HG03439 (cell line): Measurements from ENCODE around the gene KLHL21.
A peak's percentile ranks its signal among the peaks of the same experiment; 100 is the strongest.
"Not testable (repeated sequence)": the region's sequence is repeated elsewhere in the genome, so short reads cannot be mapped to it uniquely, and the experiment has no call there.

Source experiments
- ATAC-seq: cut with Tn5 transposase; IDR thresholded peaks from one replicate; pipeline ENCODE4 v1.9.1; 2021; ENCODE audit warnings: mild to moderate bottlenecking, moderate library complexity; ENCODE audit not compliant: unreplicated experiment

The KLHL21 gene

DNA sequence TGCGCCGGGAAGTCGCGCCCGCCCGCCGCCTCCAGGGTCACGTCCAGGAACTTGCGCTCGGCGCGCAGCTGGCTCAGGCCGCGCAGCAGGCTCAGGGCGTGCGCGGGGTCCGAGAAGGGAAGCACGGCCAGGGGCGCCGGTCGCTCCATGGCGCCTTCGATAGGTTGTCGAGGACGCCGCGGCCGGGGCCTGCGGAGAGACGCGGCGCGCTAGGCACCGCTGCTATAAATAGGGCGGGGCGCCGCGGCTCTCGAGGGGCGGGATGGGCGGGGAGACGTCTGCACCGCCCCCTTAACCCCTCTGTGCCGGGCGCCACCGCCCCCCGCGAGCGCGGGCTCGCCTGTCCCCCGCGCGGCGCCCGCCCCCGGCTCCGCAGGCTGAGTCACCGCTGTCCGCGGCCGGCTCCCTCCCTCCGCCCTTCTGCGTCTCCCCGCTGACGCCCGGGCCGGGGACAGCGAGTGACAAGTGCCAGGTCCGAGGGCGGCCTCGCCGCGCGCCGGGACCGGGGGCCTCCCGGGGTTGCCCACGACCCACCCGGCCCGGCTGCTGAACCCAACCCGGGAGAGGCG is at the start of gene KLHL21:
Gene KLHL21, minus strand, starts transcription at position 201 of the 569 bp plus-strand sequence. Its CDS starts 52 bp downstream, at position 149.
- ATAC-seq, result peak; percentile 52

DNA sequence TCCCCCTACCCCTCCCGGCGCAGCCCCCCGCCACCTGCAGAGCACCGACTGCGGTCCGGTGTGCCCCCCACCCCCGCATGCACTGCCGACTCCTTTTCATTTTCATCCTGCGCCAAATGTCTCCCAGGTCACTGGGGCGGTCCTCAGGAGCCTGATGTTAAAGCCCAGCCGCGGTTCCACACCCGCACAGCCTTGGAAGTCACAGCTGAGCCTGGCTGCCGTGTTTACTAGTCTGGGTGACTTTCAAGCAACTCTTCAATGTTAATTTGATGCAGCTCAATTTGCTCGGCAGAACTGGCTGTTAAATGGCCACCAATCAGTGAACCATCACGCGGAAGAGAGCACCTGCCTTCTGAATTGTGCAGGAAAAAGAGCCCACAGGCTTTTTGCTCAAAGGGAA is 49.2 kb upstream of the KLHL21 start:
- ATAC-seq, result no peak

- ATAC-seq, result no peak
Measured at GRCh38 chr1:6648556-6648955, 45.9 kb upstream of the KLHL21 start.

DNA sequence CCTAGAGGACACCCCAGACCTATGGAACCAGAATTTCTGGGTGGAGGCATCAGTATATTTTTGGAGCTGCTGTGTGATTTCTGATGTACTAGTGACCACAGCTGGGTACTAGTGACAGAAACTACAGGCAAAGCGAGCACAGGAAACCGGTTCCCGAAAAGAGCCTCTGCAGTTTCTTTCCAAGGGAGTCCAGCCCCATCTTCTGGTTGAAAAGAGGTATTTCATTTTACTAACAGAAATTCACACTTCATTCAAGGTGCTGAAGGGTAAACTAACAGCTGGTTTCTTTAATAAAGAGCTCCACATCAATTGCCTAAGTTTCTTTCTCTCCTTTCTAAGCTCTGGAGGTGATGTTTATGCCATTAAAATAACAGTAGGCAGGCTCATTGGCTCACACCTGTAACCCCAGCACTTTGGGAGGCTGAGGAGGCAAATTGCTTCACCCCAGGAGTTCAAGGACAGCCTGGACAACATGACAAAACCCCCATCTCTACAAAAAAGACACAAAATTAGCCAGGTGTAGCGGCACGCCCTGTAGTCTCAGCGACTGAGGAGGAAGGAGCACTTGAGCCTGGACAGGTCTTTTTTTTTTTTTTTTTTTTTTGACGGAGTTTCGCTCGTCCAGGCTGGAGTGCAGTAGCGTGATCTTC is 44.0 kb upstream of the KLHL21 start:
- ATAC-seq, result no peak

DNA sequence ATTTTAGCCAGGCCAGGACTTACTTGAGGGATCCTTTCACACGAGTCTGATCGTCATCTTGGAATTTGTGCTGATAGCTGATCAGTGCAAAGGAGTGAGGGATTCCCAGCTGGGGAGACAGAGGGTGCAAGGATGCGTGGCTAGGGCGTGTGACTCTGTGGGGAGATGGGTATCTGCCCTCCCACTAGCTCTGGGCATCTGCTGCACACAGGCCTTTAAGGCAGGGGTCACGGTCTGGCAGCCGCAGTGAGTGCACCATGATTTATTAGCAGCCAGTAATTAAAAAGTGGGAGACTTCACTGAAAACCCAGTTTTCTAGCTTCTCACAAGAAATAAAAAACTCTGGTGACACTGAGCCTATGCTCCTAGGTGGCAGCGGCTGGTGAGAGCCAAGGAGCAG is 42.3 kb upstream of the KLHL21 start:
- no peak for ATAC-seq

GRCh38 chr1:6640867-6641266 is 38.2 kb upstream of the KLHL21 start:
- not testable (repeated sequence) for ATAC-seq

- ATAC-seq, result no peak
Measured at GRCh38 chr1:6638226-6638625, 35.6 kb upstream of the KLHL21 start.

DNA sequence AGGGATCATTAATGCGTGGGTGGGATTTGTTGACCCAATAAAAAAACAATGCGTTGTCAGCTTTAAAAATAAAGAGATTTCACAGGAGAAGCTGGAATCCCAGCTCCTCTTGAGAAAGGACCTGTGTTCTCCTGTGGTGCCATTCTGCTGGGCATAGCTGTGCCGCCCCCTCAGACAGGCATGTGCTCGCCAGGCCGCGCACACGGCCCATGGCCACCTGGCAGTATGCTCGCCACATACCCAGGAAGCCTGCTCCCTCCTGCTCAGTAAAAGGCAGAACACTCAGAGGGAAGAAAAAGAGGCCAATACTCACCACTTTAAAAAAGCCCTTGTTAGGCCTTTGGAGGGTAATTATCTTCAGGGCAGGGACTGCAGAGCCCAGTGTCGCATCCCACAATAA is 35.1 kb upstream of the KLHL21 start:
- ATAC-seq, result no peak

DNA sequence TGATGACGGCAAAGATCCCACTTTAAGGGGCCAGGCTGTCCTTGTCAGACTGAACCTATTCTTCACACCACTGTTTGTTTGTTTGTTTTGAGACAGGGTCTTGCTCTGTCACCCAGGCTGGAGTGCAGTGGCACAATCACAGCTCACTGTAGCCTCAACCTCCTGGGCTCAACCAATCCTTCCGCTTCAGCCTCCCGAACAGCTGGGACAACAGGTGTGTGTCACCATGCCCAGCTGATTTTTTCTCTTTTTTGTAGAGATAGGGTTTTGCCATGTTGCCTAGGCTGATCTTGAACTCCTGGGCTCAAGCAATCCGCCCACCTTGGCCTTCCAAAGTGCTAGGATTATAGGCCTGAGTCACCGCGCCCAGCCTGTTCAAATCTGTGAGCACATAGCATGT is 34.1 kb upstream of the KLHL21 start:
- ATAC-seq, result not testable (repeated sequence)

DNA sequence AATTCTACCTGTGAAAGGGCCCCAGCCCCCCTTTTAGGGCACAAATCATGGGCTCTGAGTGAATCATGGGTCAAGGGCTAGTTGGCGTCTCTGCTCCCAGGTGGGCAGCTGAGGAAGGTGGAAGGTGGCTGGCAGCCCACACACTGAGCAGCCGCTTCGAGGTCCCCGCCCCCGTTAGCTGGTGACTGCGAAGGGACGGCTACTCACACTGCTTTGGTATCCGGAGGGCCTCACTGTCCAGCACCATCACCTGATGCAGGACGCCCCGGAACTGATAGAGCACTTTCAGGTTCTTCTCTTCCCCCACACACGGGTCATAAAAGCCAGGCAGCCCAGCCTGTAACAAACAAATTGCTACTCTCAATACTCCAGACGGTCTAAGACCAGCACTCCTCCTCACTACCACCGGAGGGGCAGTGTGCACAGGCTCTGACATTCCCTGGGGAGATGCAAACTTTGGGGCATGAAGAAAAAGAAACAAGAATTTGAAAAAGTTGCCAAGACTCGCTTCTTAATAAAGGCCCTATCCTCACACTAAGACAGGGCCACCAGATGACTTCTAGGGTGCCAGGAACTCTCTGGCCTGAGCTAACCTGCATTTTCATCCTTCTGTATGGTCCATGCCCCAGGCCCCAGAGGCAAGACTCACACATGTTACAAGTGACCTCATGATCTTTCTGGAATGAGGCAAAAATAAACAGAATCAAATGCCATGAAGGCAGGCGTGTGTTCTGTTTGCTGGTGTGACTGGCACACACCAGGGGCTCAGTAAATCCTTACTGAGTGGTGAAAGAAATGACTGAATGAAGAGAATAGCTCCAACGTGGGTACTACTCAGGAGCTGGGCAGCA is 33.5 kb upstream of the KLHL21 start:
- no peak for ATAC-seq

DNA sequence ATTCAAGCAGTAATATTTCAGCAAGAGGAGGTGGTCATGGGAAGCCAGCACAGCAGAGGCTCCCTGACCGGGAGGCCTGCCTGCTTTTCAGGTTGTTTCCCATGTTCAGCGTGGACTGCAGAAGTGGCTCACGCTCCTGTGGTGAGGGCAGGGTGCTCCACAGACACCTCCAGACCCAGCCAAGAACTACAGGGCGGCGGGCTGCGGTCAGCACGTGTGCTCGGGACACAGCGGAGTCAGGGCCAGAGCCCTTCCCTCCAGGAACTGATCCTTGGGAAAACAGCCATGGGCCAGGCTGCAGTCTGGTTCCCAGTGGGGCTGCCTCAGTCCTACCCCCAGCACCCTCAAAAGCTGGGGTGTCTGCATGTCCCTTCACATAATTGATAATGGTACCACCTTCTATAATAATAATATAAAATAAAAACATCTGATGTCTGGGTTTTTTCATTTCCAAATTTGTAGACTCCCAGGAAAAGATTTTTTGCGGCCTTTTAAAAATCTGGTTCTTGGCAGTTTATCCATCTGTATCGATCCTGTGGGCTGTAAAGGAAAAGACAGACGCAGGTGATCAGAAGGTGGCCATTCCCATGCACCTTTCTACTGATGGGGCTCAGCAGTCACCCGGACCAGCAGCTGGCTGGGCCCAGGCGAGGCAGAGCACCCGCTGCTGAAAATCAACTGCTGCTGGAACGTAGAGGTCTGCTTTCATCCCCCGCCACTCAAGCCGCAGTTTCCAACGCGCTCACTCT is 32.7 kb upstream of the KLHL21 start:
- ATAC-seq, result no peak

DNA sequence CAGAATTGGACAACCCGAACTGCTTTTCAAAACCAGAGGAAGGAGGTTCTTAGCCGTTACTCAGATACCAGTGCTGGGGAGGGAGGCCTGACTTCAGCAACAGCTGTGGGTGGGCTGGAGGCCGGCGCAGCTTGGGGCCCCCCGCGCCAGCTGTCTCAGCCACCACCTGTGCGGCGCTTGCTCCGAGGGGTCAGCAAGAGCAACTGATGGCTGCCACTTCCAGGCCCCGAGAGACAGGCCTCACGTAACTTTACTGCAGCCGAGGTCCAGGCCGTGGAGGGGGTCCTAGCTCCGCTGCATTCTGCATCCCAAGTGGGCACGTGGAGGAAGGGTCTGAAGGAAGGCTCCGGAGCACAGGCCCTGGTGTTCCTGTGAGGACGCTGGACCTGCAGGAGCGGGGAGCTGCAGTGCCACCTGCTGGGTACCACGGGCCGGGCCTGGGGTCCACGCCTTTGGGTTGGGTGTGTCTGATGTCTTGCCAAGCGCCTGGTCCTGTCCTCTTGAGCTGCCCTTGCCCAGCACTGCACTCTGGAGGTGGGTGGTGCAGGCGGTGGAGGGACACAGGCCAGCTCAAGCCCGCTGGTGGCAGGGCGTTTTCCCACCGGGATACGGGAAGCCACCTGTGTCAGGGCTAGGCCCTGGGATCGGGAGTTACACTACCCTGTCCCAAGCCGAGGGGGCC is 31.8 kb upstream of the KLHL21 start:
- no peak for ATAC-seq

GRCh38 chr1:6632588-6633514 is 30.2 kb upstream of the KLHL21 start:
- no peak for ATAC-seq

- no peak for ATAC-seq
Measured at GRCh38 chr1:6631058-6631457, 28.4 kb upstream of the KLHL21 start.

- ATAC-seq, result no peak
Measured at GRCh38 chr1:6630027-6630426, 27.4 kb upstream of the KLHL21 start.

DNA sequence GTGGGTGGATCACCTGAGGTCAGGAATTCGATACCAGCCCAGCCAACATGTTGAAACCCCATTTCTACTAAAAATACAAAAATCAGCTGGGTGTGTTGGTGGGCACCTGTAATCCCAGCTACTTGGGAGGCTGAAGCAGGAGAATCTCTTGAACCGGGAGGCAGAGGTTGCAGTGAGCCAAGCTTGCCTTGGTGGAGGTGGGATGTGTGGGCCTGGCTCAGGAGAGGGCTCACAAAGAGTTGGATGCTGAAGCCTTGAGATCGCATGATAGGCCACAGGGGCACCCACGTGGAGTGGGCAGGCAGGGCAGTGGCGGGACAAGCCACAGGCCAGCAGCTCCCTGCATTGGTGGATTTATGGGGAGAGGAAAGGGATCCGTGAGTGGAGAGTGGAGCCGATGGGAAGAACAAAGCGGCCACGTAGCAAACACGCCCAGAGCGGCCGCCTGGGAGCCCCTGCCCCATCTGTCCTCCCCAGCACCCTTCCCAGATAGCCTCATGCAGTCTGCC is 26.4 kb upstream of the KLHL21 start:
- no peak for ATAC-seq

DNA sequence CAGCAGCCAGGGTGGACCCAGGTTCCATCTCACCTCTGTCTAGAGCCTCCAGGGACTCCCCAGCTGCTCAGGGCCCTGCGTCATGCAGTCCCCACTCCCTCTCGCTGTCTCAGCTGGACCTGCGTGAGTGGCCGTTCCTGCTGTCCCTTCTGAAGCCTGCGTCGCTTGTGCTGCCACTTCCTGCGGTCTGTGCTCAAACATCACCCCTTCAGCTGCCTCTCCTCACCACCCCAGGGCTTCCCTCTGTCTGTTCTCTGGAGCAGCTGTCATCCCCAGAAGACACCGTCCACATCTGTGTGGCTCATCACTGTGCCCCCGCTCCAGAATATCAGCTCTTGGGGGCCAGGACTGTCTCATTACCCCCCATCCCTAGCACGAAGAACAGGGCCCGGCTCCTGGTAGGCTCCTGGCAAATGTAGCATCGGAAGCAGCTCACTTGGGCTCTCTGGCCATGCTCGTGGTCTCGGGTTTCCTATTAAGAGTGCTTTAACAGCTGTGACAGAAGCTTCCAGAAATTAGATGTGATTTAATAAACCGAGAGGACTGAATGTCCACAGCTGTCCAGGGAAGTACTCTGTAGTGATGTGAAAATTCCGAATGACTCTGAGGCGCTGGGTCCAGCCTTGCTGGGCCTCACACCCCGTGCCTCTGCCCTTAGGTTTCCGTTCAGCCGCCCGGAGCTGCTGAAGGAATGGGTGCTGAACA is 25.3 kb upstream of the KLHL21 start:
- no peak for ATAC-seq

DNA sequence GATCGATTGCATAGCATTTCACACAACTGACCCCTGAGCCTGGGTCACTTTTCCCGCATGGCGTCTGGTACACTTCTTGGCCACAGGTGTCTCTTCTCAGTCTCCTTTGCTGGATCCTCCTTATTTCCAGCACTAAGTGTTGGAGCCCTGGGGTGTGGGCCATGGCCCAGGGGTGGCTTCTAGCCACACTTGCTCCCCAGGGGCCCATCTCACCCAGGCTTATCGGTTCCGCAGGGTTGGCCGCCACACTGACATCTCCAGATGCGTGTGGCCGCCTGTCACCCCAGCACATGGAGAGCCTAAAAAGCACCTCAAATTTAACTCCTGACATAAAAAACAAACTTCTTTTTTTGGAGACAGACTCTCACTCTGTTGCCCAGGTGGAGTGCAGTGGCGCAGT is 24.4 kb upstream of the KLHL21 start:
- no peak for ATAC-seq
